Endothelial cell of umbilical vein (primary cell): ENCODE results near the gene C1orf116. TPM values are rescaled to one million over a fixed set of nuclear protein-coding genes. Genes with fewer than 3 reads are reported as not detected.

Source experiments
- BruUV-seq: library from RNA; stranded (reverse); fragments of 400-500 nt; replicated peaks from 2 replicates; lab custom pipeline; 2021; lab: Mats Ljungman, UMichigan
- CTCF ChIA-PET: fragments of 300-600, 350-600 bp; sonication (Branson Sonifier 250); formaldehyde crosslinking; loops from one replicate; lab custom pipeline; 2021; ENCODE audit warnings: antibody characterized with exemption, inconsistent platforms; lab: Charles Lee
- POLR2A ChIA-PET: fragments of 300-600, 350-600 bp; sonication (Branson Sonifier 250); formaldehyde crosslinking; loops from one replicate; lab custom pipeline; 2021; ENCODE audit warnings: antibody characterized with exemption, inconsistent platforms; lab: Charles Lee
- DNase-seq: peaks from one replicate; pipeline ENCODE4 v3.0.0-alpha.2; 2011; ENCODE audit warnings: low read depth, low spot score
- FAIRE-seq: peaks from 2 replicates; lab custom pipeline; 2011; peaks lifted over from hg19 to GRCh38; lab: Jason Lieb, UNC
- H2AFZ ChIP-seq: 2 replicates; pipeline ENCODE4 v1.6.0; 2012; ENCODE audit warnings: low read depth, low read length, control low read depth, inconsistent platforms
- H3K27ac ChIP-seq: 2 replicates; pipeline ENCODE4 v1.5.1; 2011; ENCODE audit warnings: low read depth, mild to moderate bottlenecking, control low read depth, low read length, moderate library complexity; ENCODE audit not compliant: insufficient read depth
- H3K27me3 ChIP-seq, 2 experiments: 2 replicates each; pipeline versions ENCODE4 v1.6.0 to v1.6.1; 2011; ENCODE audit warnings: low read length in 2 of 2, mixed read lengths in 1 of 2; ENCODE audit not compliant: control insufficient read depth in 2 of 2, insufficient read depth in 2 of 2
- H3K36me3 ChIP-seq, 2 experiments: 2 replicates in 1 of 2; 3 replicates in 1 of 2; pipeline ENCODE4 v1.5.1; 2011; ENCODE audit warnings: low read length in 2 of 2, mild to moderate bottlenecking in 1 of 2, moderate library complexity in 1 of 2; ENCODE audit not compliant: control insufficient read depth in 2 of 2, insufficient read depth in 2 of 2; ENCODE audit errors: extremely low read depth in 1 of 2
- H3K4me1 ChIP-seq: 3 replicates; pipeline ENCODE4 v1.5.1; 2011; ENCODE audit warnings: mild to moderate bottlenecking, low read length; ENCODE audit not compliant: control insufficient read depth, insufficient read depth; ENCODE audit errors: extremely low read depth
- H3K4me2 ChIP-seq: 2 replicates; pipeline ENCODE4 v1.6.1; 2011; ENCODE audit warnings: low read length, control low read depth, mixed read lengths; ENCODE audit not compliant: insufficient read depth
- H3K4me3 ChIP-seq, 3 experiments: fragments of 200-600 bp in 1 of 3; sonication (generic), shearing (Covaris generic) in 1 of 3; replicated peaks in 1 of 3; 2 replicates each; pipeline ENCODE4 v1.5.1; 2011 to 2016; ENCODE audit warnings: control low read depth in 3 of 3, low read length in 3 of 3, mild to moderate bottlenecking in 2 of 3, inconsistent platforms in 1 of 3, low read depth in 1 of 3, moderate library complexity in 1 of 3; ENCODE audit not compliant: insufficient read depth in 1 of 3
- H3K79me2 ChIP-seq: 2 replicates; pipeline ENCODE4 v1.6.0; 2012; ENCODE audit warnings: low read length, inconsistent platforms; ENCODE audit not compliant: control insufficient read depth, insufficient read depth
- H3K9ac ChIP-seq: replicated peaks from 2 replicates; pipeline ENCODE3; 2011; ENCODE audit warnings: low read length, control low read depth; ENCODE audit not compliant: insufficient read depth; ENCODE audit errors: extremely low read depth
- H3K9me1 ChIP-seq: replicated peaks from 3 replicates; pipeline ENCODE4 v1.6.0; 2011; ENCODE audit warnings: mild to moderate bottlenecking, low read length; ENCODE audit not compliant: control insufficient read depth, insufficient read depth; ENCODE audit errors: extremely low read depth
- H3K9me3 ChIP-seq: replicated peaks from 2 replicates; pipeline ENCODE4 v1.5.1; 2012; ENCODE audit warnings: low read length, inconsistent platforms; ENCODE audit not compliant: control insufficient read depth, insufficient read depth
- H4K20me1 ChIP-seq: replicated peaks from 2 replicates; pipeline ENCODE3; 2011; ENCODE audit warnings: mild to moderate bottlenecking, low read length; ENCODE audit not compliant: control insufficient read depth, insufficient read depth; ENCODE audit errors: extremely low read depth
- CTCF ChIP-seq, 2 donors: IDR thresholded peaks; 1 replicate in 1 of 2; 2 replicates in 1 of 2; pipeline ENCODE4 v1.5.1; 2011; ENCODE audit warnings: low read length in 2 of 2, mild to moderate bottlenecking in 2 of 2, moderate library complexity in 2 of 2, control low read depth in 1 of 2, inconsistent platforms in 1 of 2, low read depth in 1 of 2; ENCODE audit not compliant: insufficient read depth in 1 of 2; ENCODE audit errors: extremely low read depth in 1 of 2
- EZH2 ChIP-seq: IDR thresholded peaks from 2 replicates; pipeline ENCODE4 v1.6.1; 2012; ENCODE audit warnings: borderline replicate concordance, low read depth, mild to moderate bottlenecking, moderate library complexity, low read length, inconsistent platforms; ENCODE audit not compliant: severe bottlenecking
- FOS ChIP-seq: IDR thresholded peaks from 2 replicates; pipeline ENCODE4 v1.6.1; 2011; ENCODE audit warnings: mild to moderate bottlenecking, low read length, moderate library complexity, borderline replicate concordance; ENCODE audit not compliant: insufficient read depth
- GATA2 ChIP-seq: IDR thresholded peaks from 2 replicates; pipeline ENCODE4 v1.7.0; 2011; ENCODE audit warnings: low read depth, mild to moderate bottlenecking, moderate library complexity, mixed read lengths, low read length; ENCODE audit not compliant: insufficient read length, insufficient read depth
- JUN ChIP-seq: IDR thresholded peaks from 2 replicates; pipeline ENCODE4 v1.6.1; 2011; ENCODE audit warnings: borderline replicate concordance, low read depth; ENCODE audit not compliant: insufficient read length, insufficient read depth
- MAX ChIP-seq: IDR thresholded peaks from 2 replicates; pipeline ENCODE4 v1.6.1; 2011; ENCODE audit not compliant: insufficient read depth, insufficient read length
- MYC ChIP-seq: IDR thresholded peaks from one replicate; pipeline ENCODE4 v1.6.1; 2011; ENCODE audit warnings: mild to moderate bottlenecking, low read depth, low read length
- POLR2A ChIP-seq: IDR thresholded peaks from 2 replicates; pipeline ENCODE4 v1.6.1; 2012; ENCODE audit warnings: low read depth, mild to moderate bottlenecking, control low read depth, low read length
- POLR2AphosphoS5 ChIP-seq: IDR thresholded peaks from 2 replicates; pipeline ENCODE4 v1.6.1; 2012; ENCODE audit warnings: low read depth, mild to moderate bottlenecking, control low read depth, low read length, moderate library complexity; ENCODE audit not compliant: insufficient read depth
- dilution Hi-C: fragments of 300-500 bp; cut with MboI; formaldehyde crosslinking; loops from one replicate; pipeline ENCODE4 v1.15.0; 2019; ENCODE audit warnings: low sequenced_read_pairs; ENCODE audit not compliant: extremely low pct_ligation_motif_present
- intact Hi-C: fragments of 100-400 bp; cut with micrococcal nuclease; formaldehyde crosslinking; loops from one replicate; pipeline ENCODE4 v1.10.0; 2022
- polyA plus RNA-seq, 4 experiments: library from polyadenylated mRNA; depleted of rRNA in 3 of 4; stranded (reverse) in 3 of 4; unstranded in 1 of 4; fragments of >200 nt; gene quantifications; 2 replicates each; pipeline versions ENCODE4 v1.2.1 to v1.2.3, GENCODE V29; 2011 to 2012; ENCODE audit warnings: missing spikeins in 1 of 4
- total RNA-seq: library from RNA; stranded (reverse); gene quantifications from 2 replicates; pipeline ENCODE4 v1.2.3, GENCODE V29; 2021

C1orf116 gene
- total and polyA plus RNA-seq, 2 donors (not counting 3 experiments of a cell fraction or from before 2014, with no cell fraction given): 0.07 TPM; not detected in 1

GRCh38 chr1:207021876-207022596 lies 10.5 kb downstream of the C1orf116 start:
- Histone ChIP-seq H3K79me2 (no peaks in the 10 kb centered on the region), H3K4me1 (no peaks in the 10 kb centered on the region), H3K27ac (no peak overlapping the region), H4K20me1 (no peaks in the 10 kb centered on the region), H3K36me3 (no peaks in the 10 kb centered on the region), H2AFZ (no peak overlapping the region), H3K9ac (no peak overlapping the region), H3K9me3 (no peaks in the 10 kb centered on the region), H3K9me1 (no peaks in the 10 kb centered on the region), H3K4me3 (no peak overlapping the region), H3K4me2 (no peak overlapping the region), H3K27me3 (peaks cover 0 to 5% of the 10 kb centered on the region in 2 experiments)
- no peak for DNase-seq
- POLR2A ChIA-PET: no interaction called here
- no peak for FAIRE-seq
- CTCF ChIA-PET: interaction anchor here (0.7 to 2.2 kb wide), 3 partner anchors 17 to 478 kb away, joined by 3 to 7 read pairs (median 4); no protein-coding TSS in a partner anchor
- intact Hi-C loops: no loop called here
- dilution Hi-C loops: no loop called here
- TF ChIP-seq POLR2A (no peak), MAX (no peak), EZH2 (no peak), POLR2AphosphoS5 (no peak), MYC (no peak), JUN (no peak), GATA2 (no peak), CTCF (IDR thresholded peaks at IDR 0.05; ENCODE audit: extremely low read depth in 1 of 2, insufficient read depth in 1 of 2, low read depth in 1 of 2, low read length in 2 of 2) (no peak), FOS (no peak)
- BruUV-seq: no TSS peak
